ENCODE data around the gene SFMBT2.

SFMBT2 gene

DNA sequence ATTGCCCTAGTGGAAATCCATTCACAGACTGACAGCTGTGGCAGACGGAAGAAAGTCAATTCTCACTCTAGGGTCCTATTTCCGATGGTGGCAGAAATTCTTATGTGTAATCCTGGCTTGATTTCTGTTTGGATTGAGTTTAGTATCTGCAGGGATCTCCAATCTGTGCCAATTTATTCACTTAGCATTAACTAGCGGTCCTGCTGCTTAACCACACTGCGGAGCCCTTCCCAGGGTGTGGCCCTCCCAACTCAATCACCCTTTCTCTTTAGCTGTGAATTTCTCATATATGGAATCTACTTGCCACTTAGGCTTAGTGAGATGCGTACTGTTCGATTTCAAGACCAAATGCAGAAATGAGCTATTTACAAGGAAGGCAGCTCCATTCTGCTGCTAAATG is 215.7 kb downstream of the SFMBT2 start:
- Histone ChIP-seq H2BK12ac (ENCODE audit: low read length) (no peak overlapping the region), H4K91ac (ENCODE audit: low read depth, low read length) (no peak overlapping the region), H3K23ac (ENCODE audit: low read length) (no peak overlapping the region), H3K4me2 (ENCODE audit: low read length) (no peak overlapping the region), H3K27ac (ENCODE audit: low read depth, low read length) (no peak overlapping the region), H3K36me3 (ENCODE audit: control insufficient read depth in 1 of 2, insufficient read depth in 2 of 2, low read length in 2 of 2) (peaks cover 2 to 4% of the 10 kb centered on the region in 2 experiments), H4K8ac (ENCODE audit: low read depth, low read length) (no peak overlapping the region), H2AFZ (ENCODE audit: insufficient read depth, low read length, poor library complexity) (no peak overlapping the region), H3K9me3 (ENCODE audit: insufficient read depth, low read depth, low read length) (no peaks in the 10 kb centered on the region), H3K79me2 (ENCODE audit: control insufficient read depth, insufficient read depth, low read length, poor library complexity) (no peaks in the 10 kb centered on the region), H2BK5ac (ENCODE audit: low read depth, low read length, poor library complexity) (no peak overlapping the region), H3K9ac (ENCODE audit: low read length) (no peak overlapping the region), H3K79me1 (ENCODE audit: low read length) (no peaks in the 10 kb centered on the region), H4K12ac (ENCODE audit: low read depth, low read length) (no peak overlapping the region), H3K4ac (ENCODE audit: low read depth, low read length) (no peak overlapping the region), H3K27me3 (ENCODE audit: insufficient read depth, low read length) (no peaks in the 10 kb centered on the region), H3K4me3 (ENCODE audit: low read depth, low read length) (no peak overlapping the region), H2BK120ac (ENCODE audit: insufficient read depth, low read length, poor library complexity) (no peak overlapping the region), H3K4me1 (ENCODE audit: control insufficient read depth in 1 of 2, insufficient read depth in 2 of 2, low read length in 2 of 2) (no peaks in the 10 kb centered on the region), H3K18ac (ENCODE audit: low read length) (no peak overlapping the region), H2AK5ac (ENCODE audit: low read length) (no peak overlapping the region), H3K14ac (ENCODE audit: low read length) (no peak overlapping the region)
- WGBS (ENCODE audit: extremely low coverage, insufficient coverage, insufficient read length) = no CpG with 5 or more reads among the region's 6 CpGs
- DNase-seq = no peak

DNA sequence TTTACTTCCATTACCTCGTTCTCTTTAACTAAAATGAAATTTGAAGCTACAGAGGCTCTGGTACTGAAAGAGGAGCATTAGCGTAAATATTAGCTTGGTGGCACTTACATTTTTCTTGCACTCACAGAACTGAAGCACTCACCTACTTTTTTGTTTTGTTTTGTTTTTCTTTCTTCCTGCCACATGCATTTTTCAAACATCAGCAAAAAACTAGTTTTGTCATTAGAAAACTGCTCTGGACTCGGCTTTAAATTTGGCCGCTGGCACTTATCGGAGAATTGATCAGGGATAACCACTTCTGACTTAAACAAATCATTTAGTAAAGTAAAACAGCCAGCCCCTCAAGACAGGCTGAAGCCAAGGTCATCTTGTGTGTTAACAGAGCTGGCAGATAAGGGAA is 216.3 kb downstream of the SFMBT2 start:
- Histone ChIP-seq H3K36me3 (ENCODE audit: control insufficient read depth in 1 of 2, insufficient read depth in 2 of 2, low read length in 2 of 2) (peaks cover 2 to 4% of the 10 kb centered on the region in 2 experiments), H3K9ac (ENCODE audit: low read length) (no peak overlapping the region), H3K4me1 (ENCODE audit: control insufficient read depth in 1 of 2, insufficient read depth in 2 of 2, low read length in 2 of 2) (no peaks in the 10 kb centered on the region), H2BK12ac (ENCODE audit: low read length) (no peak overlapping the region), H3K27me3 (ENCODE audit: insufficient read depth, low read length) (no peaks in the 10 kb centered on the region), H4K8ac (ENCODE audit: low read depth, low read length) (no peak overlapping the region), H3K79me2 (ENCODE audit: control insufficient read depth, insufficient read depth, low read length, poor library complexity) (no peaks in the 10 kb centered on the region), H2AFZ (ENCODE audit: insufficient read depth, low read length, poor library complexity) (no peak overlapping the region), H2BK5ac (ENCODE audit: low read depth, low read length, poor library complexity) (no peak overlapping the region), H3K23ac (ENCODE audit: low read length) (no peak overlapping the region), H3K4me2 (ENCODE audit: low read length) (no peak overlapping the region), H2BK120ac (ENCODE audit: insufficient read depth, low read length, poor library complexity) (no peak overlapping the region), H3K9me3 (ENCODE audit: insufficient read depth, low read depth, low read length) (no peaks in the 10 kb centered on the region), H4K12ac (ENCODE audit: low read depth, low read length) (no peak overlapping the region), H3K79me1 (ENCODE audit: low read length) (no peaks in the 10 kb centered on the region), H3K4ac (ENCODE audit: low read depth, low read length) (no peak overlapping the region), H3K27ac (ENCODE audit: low read depth, low read length) (no peak overlapping the region), H2AK5ac (ENCODE audit: low read length) (no peak overlapping the region), H3K18ac (ENCODE audit: low read length) (no peak overlapping the region), H3K4me3 (ENCODE audit: low read depth, low read length) (no peak overlapping the region), H4K91ac (ENCODE audit: low read depth, low read length) (no peak overlapping the region), H3K14ac (ENCODE audit: low read length) (no peak overlapping the region)
- no CpG with 5 or more reads among the region's 5 CpGs for WGBS (ENCODE audit: extremely low coverage, insufficient coverage, insufficient read length)
- no peak for DNase-seq

DNA sequence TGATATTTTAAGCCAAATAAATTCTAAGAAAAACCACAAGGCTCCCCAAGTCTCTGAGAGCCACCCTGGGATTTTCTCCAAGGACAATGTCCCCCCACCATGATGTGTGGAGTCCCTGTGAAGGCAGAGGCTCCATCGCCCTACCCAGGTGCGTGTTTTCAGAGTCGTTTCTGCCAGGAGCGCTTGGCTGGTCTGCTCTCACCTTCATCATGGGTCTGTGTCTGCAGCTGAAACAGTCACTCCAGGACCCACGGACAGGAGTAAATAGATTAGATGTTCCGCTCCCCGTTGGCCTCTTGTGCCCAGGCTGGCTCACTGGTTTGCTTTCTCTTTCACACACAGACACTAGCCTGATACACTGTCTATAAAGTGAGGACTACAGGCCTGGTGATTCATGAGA is 217.5 kb downstream of the SFMBT2 start:
- Histone ChIP-seq H4K8ac (ENCODE audit: low read depth, low read length) (no peak overlapping the region), H3K14ac (ENCODE audit: low read length) (no peak overlapping the region), H3K79me2 (ENCODE audit: control insufficient read depth, insufficient read depth, low read length, poor library complexity) (no peaks in the 10 kb centered on the region), H3K4me1 (ENCODE audit: control insufficient read depth in 1 of 2, insufficient read depth in 2 of 2, low read length in 2 of 2) (no peaks in the 10 kb centered on the region), H3K23ac (ENCODE audit: low read length) (no peak overlapping the region), H3K9ac (ENCODE audit: low read length) (no peak overlapping the region), H3K27me3 (ENCODE audit: insufficient read depth, low read length) (no peaks in the 10 kb centered on the region), H2AK5ac (ENCODE audit: low read length) (no peak overlapping the region), H4K91ac (ENCODE audit: low read depth, low read length) (no peak overlapping the region), H3K9me3 (ENCODE audit: insufficient read depth, low read depth, low read length) (no peaks in the 10 kb centered on the region), H3K4me2 (ENCODE audit: low read length) (no peak overlapping the region), H3K36me3 (ENCODE audit: control insufficient read depth in 1 of 2, insufficient read depth in 2 of 2, low read length in 2 of 2) (peaks cover 1 to 4% of the 10 kb centered on the region in 2 experiments), H3K4ac (ENCODE audit: low read depth, low read length) (no peak overlapping the region), H3K27ac (ENCODE audit: low read depth, low read length) (no peak overlapping the region), H4K12ac (ENCODE audit: low read depth, low read length) (no peak overlapping the region), H2AFZ (ENCODE audit: insufficient read depth, low read length, poor library complexity) (no peak overlapping the region), H2BK120ac (ENCODE audit: insufficient read depth, low read length, poor library complexity) (no peak overlapping the region), H2BK12ac (ENCODE audit: low read length) (no peak overlapping the region), H3K4me3 (ENCODE audit: low read depth, low read length) (no peak overlapping the region), H3K79me1 (ENCODE audit: low read length) (no peaks in the 10 kb centered on the region), H3K18ac (ENCODE audit: low read length) (no peak overlapping the region), H2BK5ac (ENCODE audit: low read depth, low read length, poor library complexity) (no peak overlapping the region)
- peak; percentile 19 to 32 for DNase-seq
- WGBS (ENCODE audit: extremely low coverage, insufficient coverage, insufficient read length) = no CpG with 5 or more reads among the region's 7 CpGs

DNA sequence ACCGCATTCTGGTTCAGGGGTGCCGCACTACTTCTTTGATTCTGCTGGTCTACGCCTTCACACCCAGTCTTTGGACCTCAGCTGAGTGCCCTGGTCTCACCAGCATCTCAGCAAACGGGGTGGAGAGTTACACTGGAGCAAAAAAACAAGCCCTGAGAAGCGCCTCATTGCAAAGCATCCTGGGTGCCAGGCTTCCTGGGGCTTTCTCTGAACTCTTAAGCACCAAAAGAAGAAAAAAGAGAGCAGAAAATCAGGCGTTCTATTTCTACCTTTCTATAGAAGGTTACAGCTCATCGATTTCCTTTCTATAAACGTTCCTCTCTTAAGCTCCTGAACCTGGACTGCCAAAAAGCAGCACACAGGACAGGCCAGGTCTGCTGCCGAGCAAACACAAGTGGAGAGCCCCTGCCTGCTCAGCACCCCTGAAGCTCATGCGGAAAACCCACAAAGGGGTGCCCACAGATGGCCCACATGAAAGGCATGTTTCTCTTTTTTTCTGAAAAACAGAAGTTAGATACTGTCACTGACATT is 217.9 kb downstream of the SFMBT2 start:
- Histone ChIP-seq H3K23ac (ENCODE audit: low read length) (no peak overlapping the region), H3K27me3 (ENCODE audit: insufficient read depth, low read length) (no peaks in the 10 kb centered on the region), H3K9ac (ENCODE audit: low read length) (no peak overlapping the region), H3K14ac (ENCODE audit: low read length) (no peak overlapping the region), H3K4ac (ENCODE audit: low read depth, low read length) (no peak overlapping the region), H4K12ac (ENCODE audit: low read depth, low read length) (no peak overlapping the region), H3K79me1 (ENCODE audit: low read length) (no peaks in the 10 kb centered on the region), H2BK12ac (ENCODE audit: low read length) (no peak overlapping the region), H2AK5ac (ENCODE audit: low read length) (no peak overlapping the region), H3K4me3 (ENCODE audit: low read depth, low read length) (no peak overlapping the region), H3K9me3 (ENCODE audit: insufficient read depth, low read depth, low read length) (no peaks in the 10 kb centered on the region), H4K8ac (ENCODE audit: low read depth, low read length) (no peak overlapping the region), H3K18ac (ENCODE audit: low read length) (no peak overlapping the region), H4K91ac (ENCODE audit: low read depth, low read length) (no peak overlapping the region), H3K4me1 (ENCODE audit: control insufficient read depth in 1 of 2, insufficient read depth in 2 of 2, low read length in 2 of 2) (no peaks in the 10 kb centered on the region), H3K36me3 (ENCODE audit: control insufficient read depth in 1 of 2, insufficient read depth in 2 of 2, low read length in 2 of 2) (peaks cover 0 to 4% of the 10 kb centered on the region in 2 experiments), H2BK120ac (ENCODE audit: insufficient read depth, low read length, poor library complexity) (no peak overlapping the region), H3K4me2 (ENCODE audit: low read length) (no peak overlapping the region), H2BK5ac (ENCODE audit: low read depth, low read length, poor library complexity) (no peak overlapping the region), H3K79me2 (ENCODE audit: control insufficient read depth, insufficient read depth, low read length, poor library complexity) (no peaks in the 10 kb centered on the region), H2AFZ (ENCODE audit: insufficient read depth, low read length, poor library complexity) (no peak overlapping the region), H3K27ac (ENCODE audit: low read depth, low read length) (no peak overlapping the region)
- WGBS (ENCODE audit: extremely low coverage, insufficient coverage, insufficient read length) = no CpG with 5 or more reads among the region's 10 CpGs
- DNase-seq = no peak

Data from trophoblast cell (in vitro differentiated cells and primary cell).